ENCODE results near the gene FOXO3.

FOXO3 gene

GRCh38 chr6:108627692-108628550, 67.2 kb downstream of the FOXO3 start:
- DNase-seq (ENCODE audit: low read depth in 2 of 2), result no peak

- DNase-seq (ENCODE audit: low read depth in 2 of 2), result no peak
Observed at GRCh38 chr6:108630050-108630714, 69.5 kb downstream of the FOXO3 start.

GRCh38 chr6:108632441-108632840, 71.7 kb downstream of the FOXO3 start:
- no peak for DNase-seq (ENCODE audit: low read depth in 2 of 2)

GRCh38 chr6:108633436-108633835, 72.7 kb downstream of the FOXO3 start:
- DNase-seq (ENCODE audit: low read depth in 2 of 2), result no peak

- DNase-seq (ENCODE audit: low read depth in 2 of 2), result no peak
Observed at GRCh38 chr6:108635505-108636226, 74.9 kb downstream of the FOXO3 start.

GRCh38 chr6:108637963-108638362, 77.2 kb downstream of the FOXO3 start:
- DNase-seq (ENCODE audit: low read depth in 2 of 2), result no peak

- DNase-seq (ENCODE audit: low read depth in 2 of 2), result no peak
Observed at GRCh38 chr6:108638993-108639392, 78.3 kb downstream of the FOXO3 start.

- no peak for DNase-seq (ENCODE audit: low read depth in 2 of 2)
Observed at GRCh38 chr6:108640104-108640503, 79.4 kb downstream of the FOXO3 start.

GRCh38 chr6:108643184-108643583, 82.5 kb downstream of the FOXO3 start:
- DNase-seq (ENCODE audit: low read depth in 2 of 2), result no peak

GRCh38 chr6:108644252-108644651, 83.5 kb downstream of the FOXO3 start:
- no peak for DNase-seq (ENCODE audit: low read depth in 2 of 2)

- DNase-seq (ENCODE audit: low read depth in 2 of 2), result no peak
Observed at GRCh38 chr6:108648191-108648590, 87.5 kb downstream of the FOXO3 start.

GRCh38 chr6:108650325-108650724, 89.6 kb downstream of the FOXO3 start:
- DNase-seq (ENCODE audit: low read depth in 2 of 2), result no peak

GRCh38 chr6:108650781-108651180, 90.1 kb downstream of the FOXO3 start:
- DNase-seq (ENCODE audit: low read depth in 2 of 2), result no peak

GRCh38 chr6:108651340-108652227, 90.9 kb downstream of the FOXO3 start:
- DNase-seq (ENCODE audit: low read depth in 2 of 2), result no peak

- DNase-seq (ENCODE audit: low read depth in 2 of 2), result no peak
Observed at GRCh38 chr6:108652375-108652774, 91.7 kb downstream of the FOXO3 start.

GRCh38 chr6:108653949-108654348, 93.2 kb downstream of the FOXO3 start:
- no peak for DNase-seq (ENCODE audit: low read depth in 2 of 2)

GRCh38 chr6:108654465-108655106, 93.9 kb downstream of the FOXO3 start:
- DNase-seq (ENCODE audit: low read depth in 2 of 2), result no peak

- no peak for DNase-seq (ENCODE audit: low read depth in 2 of 2)
Observed at GRCh38 chr6:108655806-108656651, 95.3 kb downstream of the FOXO3 start.

- DNase-seq (ENCODE audit: low read depth in 2 of 2), result no peak
Observed at GRCh38 chr6:108656836-108657235, 96.1 kb downstream of the FOXO3 start.

GRCh38 chr6:108658174-108658573, 97.5 kb downstream of the FOXO3 start:
- no peak for DNase-seq (ENCODE audit: low read depth in 2 of 2)
